Trophoblast cell (in vitro differentiated cells and primary cell): ENCODE measurements around the gene ECD.
A peak's percentile ranks its signal among the peaks of the same experiment; 100 is the strongest.
"Not testable (repeated sequence)": the region's sequence is repeated elsewhere in the genome, so short reads cannot be mapped to it uniquely, and the experiment has no call there.

ENCODE experiments used
- DNase-seq, 2 donors: peaks; one replicate each; pipeline ENCODE4 v3.0.0-alpha.2; 2016
- H2AFZ ChIP-seq: 2 replicates; pipeline ENCODE4 v1.6.1; 2013; ENCODE audit warnings: low read length, moderate library complexity, mild to moderate bottlenecking; ENCODE audit not compliant: insufficient read depth, poor library complexity
- H2AK5ac ChIP-seq: 2 replicates; pipeline ENCODE4 v1.6.1; 2013; ENCODE audit warnings: mild to moderate bottlenecking, low read length
- H2BK120ac ChIP-seq: 2 replicates; pipeline ENCODE4 v1.6.1; 2013; ENCODE audit warnings: low read length, mild to moderate bottlenecking, moderate library complexity; ENCODE audit not compliant: insufficient read depth, poor library complexity
- H2BK12ac ChIP-seq: 2 replicates; pipeline ENCODE4 v1.6.1; 2013; ENCODE audit warnings: mild to moderate bottlenecking, low read length, moderate library complexity
- H2BK5ac ChIP-seq: 2 replicates; pipeline ENCODE4 v1.6.1; 2013; ENCODE audit warnings: low read length, low read depth, moderate library complexity, mild to moderate bottlenecking; ENCODE audit not compliant: poor library complexity
- H3K14ac ChIP-seq: 2 replicates; pipeline ENCODE4 v1.6.1; 2013; ENCODE audit warnings: mild to moderate bottlenecking, low read length
- H3K18ac ChIP-seq: 2 replicates; pipeline ENCODE4 v1.6.1; 2013; ENCODE audit warnings: mild to moderate bottlenecking, low read length
- H3K23ac ChIP-seq: 2 replicates; pipeline ENCODE4 v1.6.1; 2013; ENCODE audit warnings: low read length
- H3K27ac ChIP-seq: 2 replicates; pipeline ENCODE4 v1.5.1; 2013; ENCODE audit warnings: low read depth, mild to moderate bottlenecking, inconsistent platforms, low read length, moderate library complexity
- H3K27me3 ChIP-seq: 2 replicates; pipeline ENCODE4 v1.6.1; 2013; ENCODE audit warnings: inconsistent platforms, mild to moderate bottlenecking, low read length, moderate library complexity; ENCODE audit not compliant: insufficient read depth
- H3K36me3 ChIP-seq, 2 experiments: 1 replicate in 1 of 2; 2 replicates in 1 of 2; pipeline ENCODE4 v1.6.1; 2013; ENCODE audit warnings: low read length in 2 of 2, mild to moderate bottlenecking in 2 of 2, moderate library complexity in 1 of 2; ENCODE audit not compliant: insufficient read depth in 2 of 2, control insufficient read depth in 1 of 2
- H3K4ac ChIP-seq: 2 replicates; pipeline ENCODE4 v1.6.1; 2013; ENCODE audit warnings: low read depth, mild to moderate bottlenecking, low read length, moderate library complexity
- H3K4me1 ChIP-seq, 2 experiments: 1 replicate in 1 of 2; 2 replicates in 1 of 2; pipeline ENCODE4 v1.6.1; 2013; ENCODE audit warnings: low read length in 2 of 2, mild to moderate bottlenecking in 2 of 2, moderate library complexity in 1 of 2; ENCODE audit not compliant: insufficient read depth in 2 of 2, control insufficient read depth in 1 of 2
- H3K4me2 ChIP-seq: 2 replicates; pipeline ENCODE4 v1.6.1; 2013; ENCODE audit warnings: inconsistent platforms, mild to moderate bottlenecking, low read length, moderate library complexity
- H3K4me3 ChIP-seq: 2 replicates; pipeline ENCODE4 v1.5.1; 2013; ENCODE audit warnings: mild to moderate bottlenecking, low read depth, low read length, inconsistent platforms
- H3K79me1 ChIP-seq: one replicate; pipeline ENCODE4 v1.6.1; 2013; ENCODE audit warnings: low read length
- H3K79me2 ChIP-seq: 2 replicates; pipeline ENCODE4 v1.6.1; 2013; ENCODE audit warnings: low read length, mild to moderate bottlenecking; ENCODE audit not compliant: control insufficient read depth, insufficient read depth, poor library complexity
- H3K9ac ChIP-seq: 2 replicates; pipeline ENCODE4 v1.6.1; 2013; ENCODE audit warnings: mild to moderate bottlenecking, low read length
- H3K9me3 ChIP-seq: 2 replicates; pipeline ENCODE4 v1.6.1; 2013; ENCODE audit warnings: low read depth, mild to moderate bottlenecking, control low read depth, inconsistent platforms, low read length; ENCODE audit not compliant: insufficient read depth
- H4K12ac ChIP-seq: 2 replicates; pipeline ENCODE4 v1.6.1; 2013; ENCODE audit warnings: low read depth, mild to moderate bottlenecking, low read length, moderate library complexity
- H4K8ac ChIP-seq: 2 replicates; pipeline ENCODE4 v1.6.1; 2013; ENCODE audit warnings: low read depth, mild to moderate bottlenecking, low read length, moderate library complexity
- H4K91ac ChIP-seq: one replicate; pipeline ENCODE4 v1.6.1; 2013; ENCODE audit warnings: low read depth, mild to moderate bottlenecking, low read length, moderate library complexity
- WGBS: extraction: QIAGEN DNeasy Blood & Tissue Kit; methylation state at CpG from one replicate; pipeline ENCODE4 v1.1.7; 2013; ENCODE audit warnings: missing lambda C conversion rate; ENCODE audit not compliant: insufficient read length, insufficient coverage; ENCODE audit errors: extremely low coverage; 5-methylcytosine and 5-hydroxymethylcytosine counted together

Gene ECD

DNA sequence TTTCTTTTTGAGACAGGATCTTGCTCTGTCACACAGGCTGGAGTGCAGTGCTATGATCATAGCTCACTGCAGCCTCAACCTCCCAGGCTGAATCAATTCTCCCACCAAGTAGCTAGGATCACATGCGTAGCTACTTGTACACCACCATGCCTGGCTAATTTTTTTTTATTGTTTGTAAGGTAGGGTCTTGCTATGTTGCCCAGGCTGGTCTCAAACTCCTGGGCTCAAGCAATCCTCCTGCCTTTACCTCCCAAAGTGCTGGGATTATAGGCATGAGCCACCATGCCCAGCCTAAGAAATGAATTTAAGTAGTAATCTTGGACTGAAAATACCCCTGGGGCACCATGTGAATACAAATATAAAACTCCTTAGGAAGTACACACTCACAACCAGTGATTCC is 51.8 kb downstream of the ECD start:
- no peak overlapping the region for H4K91ac ChIP-seq
- no peak overlapping the region for H3K9ac ChIP-seq
- no peak overlapping the region for H3K18ac ChIP-seq
- peaks cover 3 to 6% of the 10 kb centered on the region in 2 experiments for H3K36me3 ChIP-seq
- H3K79me2 ChIP-seq: no peaks in the 10 kb centered on the region
- H3K23ac ChIP-seq: no peak overlapping the region
- H3K4me3 ChIP-seq: no peak overlapping the region
- H2AFZ ChIP-seq: no peak overlapping the region
- no peak overlapping the region for H3K27ac ChIP-seq
- H3K79me1 ChIP-seq: no peaks in the 10 kb centered on the region
- no peaks in the 10 kb centered on the region for H3K27me3 ChIP-seq
- no peak overlapping the region for H3K4me2 ChIP-seq
- no peak overlapping the region for H4K12ac ChIP-seq
- H4K8ac ChIP-seq: no peak overlapping the region
- H3K4me1 ChIP-seq: peaks cover 3 to 5% of the 10 kb centered on the region in 2 experiments
- no CpG with 5 or more reads among the region's 1 CpG for WGBS
- H2BK120ac ChIP-seq: no peak overlapping the region
- H2BK5ac ChIP-seq: no peak overlapping the region
- H3K14ac ChIP-seq: no peak overlapping the region
- no peak overlapping the region for H3K4ac ChIP-seq
- no peak overlapping the region for H2AK5ac ChIP-seq
- no peak overlapping the region for H2BK12ac ChIP-seq
- no peaks in the 10 kb centered on the region for H3K9me3 ChIP-seq
- no peak for DNase-seq

DNA sequence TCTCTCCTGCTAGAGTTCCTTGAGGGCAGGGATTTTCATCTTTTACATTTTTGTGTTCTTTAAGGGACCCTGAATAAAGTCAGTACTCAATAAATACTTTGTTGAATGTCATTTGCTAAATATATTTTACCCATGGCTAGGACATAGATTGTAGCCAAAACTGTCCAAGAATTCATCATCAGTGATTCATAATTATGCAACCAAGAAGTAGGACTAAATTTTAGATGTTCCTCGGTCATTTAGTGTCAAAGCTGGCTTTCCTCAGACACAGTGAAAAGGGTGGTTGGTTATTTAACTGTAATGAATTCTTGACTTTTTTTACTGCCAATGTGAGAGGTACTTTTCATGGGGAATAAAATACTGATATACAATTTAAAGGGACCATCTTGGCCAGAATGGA is 54.3 kb downstream of the ECD start:
- Histone ChIP-seq H2BK5ac (no peak overlapping the region), H3K27me3 (no peaks in the 10 kb centered on the region), H4K91ac (no peak overlapping the region), H3K14ac (no peak overlapping the region), H3K9ac (no peak overlapping the region), H2AFZ (no peak overlapping the region), H2AK5ac (no peak overlapping the region), H3K23ac (no peak overlapping the region), H3K4ac (no peak overlapping the region), H3K4me1 (peaks cover 1 to 2% of the 10 kb centered on the region in 2 experiments), H2BK120ac (no peak overlapping the region), H3K4me3 (no peak overlapping the region), H3K79me2 (no peaks in the 10 kb centered on the region), H3K27ac (no peak overlapping the region), H3K79me1 (peaks cover 1% of the 10 kb centered on the region), H2BK12ac (no peak overlapping the region), H3K9me3 (peaks cover 1% of the 10 kb centered on the region), H3K18ac (no peak overlapping the region), H3K4me2 (no peak overlapping the region), H4K8ac (no peak overlapping the region), H3K36me3 (peaks cover 3 to 11% of the 10 kb centered on the region in 2 experiments), H4K12ac (no peak overlapping the region)
- no CpG with 5 or more reads among the region's 1 CpG for WGBS
- no peak for DNase-seq

DNA sequence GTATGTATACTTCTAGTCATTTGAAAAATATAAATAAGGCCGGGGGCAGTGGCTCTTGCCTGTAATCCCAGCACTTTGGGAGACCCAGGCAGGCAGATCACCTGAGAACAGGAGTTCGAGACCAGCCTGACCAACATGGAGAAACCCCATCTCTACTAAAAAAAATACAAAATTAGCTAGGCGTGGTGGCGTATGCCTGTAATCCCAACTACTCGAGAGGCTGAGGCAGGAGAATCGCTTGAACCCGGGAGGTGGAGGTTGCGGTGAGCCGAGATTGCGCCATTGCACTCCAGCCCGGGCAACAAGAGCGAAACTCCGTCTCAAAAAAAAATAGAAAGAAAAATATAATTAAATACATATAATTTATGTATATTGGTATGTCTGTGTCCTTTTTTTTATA is 55.8 kb downstream of the ECD start:
- H3K79me2 ChIP-seq, H3K9ac ChIP-seq, H2AK5ac ChIP-seq, DNase-seq, H3K18ac ChIP-seq, H3K4me1 ChIP-seq, H2AFZ ChIP-seq, H3K4me3 ChIP-seq, H3K14ac ChIP-seq, H3K9me3 ChIP-seq, H2BK12ac ChIP-seq, H4K91ac ChIP-seq, H3K27ac ChIP-seq, H3K4me2 ChIP-seq, H4K12ac ChIP-seq, H3K79me1 ChIP-seq, H2BK120ac ChIP-seq, H4K8ac ChIP-seq, H2BK5ac ChIP-seq, H3K23ac ChIP-seq, H3K27me3 ChIP-seq, H3K4ac ChIP-seq: not testable (repeated sequence)
- WGBS: no CpG with 5 or more reads among the region's 13 CpGs
- peaks cover 3 to 11% of the 10 kb centered on the region in 2 experiments for H3K36me3 ChIP-seq

DNA sequence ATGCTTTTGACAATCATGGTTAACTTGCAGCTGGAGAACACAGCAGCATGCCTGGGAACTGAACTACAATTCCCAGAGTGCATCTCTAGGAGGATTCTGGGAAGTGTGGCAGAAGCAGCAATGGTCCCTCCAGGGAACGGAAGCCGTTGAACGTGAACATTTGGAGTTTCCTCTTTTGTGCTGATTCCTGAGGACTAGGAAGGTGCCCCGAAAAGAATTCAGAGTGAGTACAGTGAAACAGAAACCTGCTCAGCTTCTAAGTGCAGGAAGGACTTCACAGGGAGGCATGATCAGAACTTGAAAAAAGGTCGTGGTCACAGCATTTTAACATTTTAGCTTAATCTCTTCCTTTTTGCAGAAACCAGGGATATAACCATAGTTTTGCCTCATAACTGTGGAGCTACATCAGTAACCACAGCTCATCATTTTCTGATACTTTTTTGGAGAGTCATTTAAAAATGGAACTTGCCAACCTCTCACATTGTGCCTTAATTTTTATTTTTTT is 57.4 kb downstream of the ECD start, which contains the start of gene NUDT13:
Gene NUDT13 (plus strand): TSS at position 111 of the 505 bp plus-strand sequence. CDS start 3,911 bp downstream, outside the sequence.
- no peak within 1 kb of the TSS for H4K91ac ChIP-seq
- no peak within 1 kb of the TSS for H3K4ac ChIP-seq
- no peak within 1 kb of the TSS for H2AFZ ChIP-seq
- peak within 1 kb of the TSS; percentile 72 for H3K27ac ChIP-seq
- H2BK5ac ChIP-seq: no peak within 1 kb of the TSS
- H3K9ac ChIP-seq: peak within 1 kb of the TSS; percentile 55
- no peak within 1 kb of the TSS for H3K18ac ChIP-seq
- H2BK12ac ChIP-seq: no peak within 1 kb of the TSS
- no peaks in the 10 kb centered on the region for H3K4me1 ChIP-seq
- no CpG with 5 or more reads among the region's 5 CpGs for WGBS
- peak; percentile 82 to 90 for DNase-seq
- H3K4me3 ChIP-seq: no peak within 1 kb of the TSS
- H3K79me1 ChIP-seq: peaks cover 1% of the 10 kb centered on the region
- no peaks in the 10 kb centered on the region for H3K79me2 ChIP-seq
- H2BK120ac ChIP-seq: no peak within 1 kb of the TSS
- no peak within 1 kb of the TSS for H3K23ac ChIP-seq
- peaks cover 0 to 7% of the 10 kb centered on the region in 2 experiments for H3K36me3 ChIP-seq
- no peak within 1 kb of the TSS for H2AK5ac ChIP-seq
- peak within 1 kb of the TSS; percentile 75 for H3K4me2 ChIP-seq
- H3K27me3 ChIP-seq: no peaks in the 10 kb centered on the region
- H4K8ac ChIP-seq: peak within 1 kb of the TSS; percentile 85
- no peak within 1 kb of the TSS for H4K12ac ChIP-seq
- no peak within 1 kb of the TSS for H3K14ac ChIP-seq
- peaks cover 1% of the 10 kb centered on the region for H3K9me3 ChIP-seq
